Neural cell (in vitro differentiated cells): ENCODE measurements around the gene ZNF750. TPM values are rescaled to one million over a fixed set of nuclear protein-coding genes. Genes with fewer than 3 reads are reported as not detected.

Source experiments
- H2AFZ ChIP-seq: fragments of 200-600, 300-800 bp; sonication (generic), shearing (Covaris generic); 2 replicates; pipeline ENCODE4 v1.6.0; 2014; ENCODE audit warnings: low read depth, mild to moderate bottlenecking, antibody characterized with exemption, low read length, moderate library complexity
- H3F3A ChIP-seq: fragments of 200-600 bp; shearing (Covaris generic); 2 replicates; pipeline ENCODE4 v1.6.1; 2016; ENCODE audit warnings: mild to moderate bottlenecking, moderate library complexity, mixed read lengths, antibody characterized with exemption, low read length; ENCODE audit not compliant: insufficient read depth, poor library complexity, severe bottlenecking
- H3K27ac ChIP-seq: fragments of 200-600, 300-800 bp; sonication (generic), shearing (Covaris generic); 2 replicates; pipeline ENCODE4 v1.5.1; 2014; ENCODE audit warnings: mild to moderate bottlenecking, low read length, moderate library complexity
- H3K27me3 ChIP-seq: fragments of 300-800, 200-600 bp; sonication (generic), shearing (Covaris generic); 2 replicates; pipeline ENCODE4 v1.6.0; 2014; ENCODE audit warnings: mild to moderate bottlenecking, low read depth, low read length, moderate library complexity; ENCODE audit not compliant: insufficient read depth
- H3K36me3 ChIP-seq: fragments of 300-800, 200-600 bp; sonication (generic), shearing (Covaris generic); 2 replicates; pipeline ENCODE4 v1.5.1; 2014; ENCODE audit warnings: mild to moderate bottlenecking, antibody characterized with exemption, low read length, moderate library complexity; ENCODE audit not compliant: insufficient read depth
- H3K4me2 ChIP-seq: fragments of 300-800, 200-600 bp; sonication (generic), shearing (Covaris generic); 2 replicates; pipeline ENCODE4 v1.6.0; 2014; ENCODE audit warnings: mild to moderate bottlenecking, low read length
- H3K4me3 ChIP-seq: fragments of 300-800, 200-600 bp; sonication (generic), shearing (Covaris generic); 2 replicates; pipeline ENCODE4 v1.5.1; 2014; ENCODE audit warnings: mild to moderate bottlenecking, low read length, moderate library complexity
- H3K79me2 ChIP-seq: fragments of 200-600 bp; shearing (Covaris generic); replicated peaks from 2 replicates; pipeline ENCODE4 v1.6.0; 2014; ENCODE audit warnings: mild to moderate bottlenecking, low read length, moderate library complexity; ENCODE audit not compliant: insufficient read depth
- H3K9ac ChIP-seq: fragments of 300-800, 200-600 bp; sonication (generic), shearing (Covaris generic); 2 replicates; pipeline ENCODE4 v1.6.1; 2016; ENCODE audit warnings: mild to moderate bottlenecking, low read length, mixed read lengths
- H3K9me2 ChIP-seq: fragments of 200-600 bp; shearing (Covaris generic); 2 replicates; pipeline ENCODE4 v1.6.1; 2016; ENCODE audit warnings: mild to moderate bottlenecking, low read length, mixed read lengths; ENCODE audit not compliant: insufficient read depth
- H3K9me3 ChIP-seq: fragments of 200-600, 300-800 bp; sonication (generic), shearing (Covaris generic); 2 replicates; pipeline ENCODE4 v1.6.1; 2016; ENCODE audit warnings: mild to moderate bottlenecking, mixed run types, low read length, moderate library complexity, mixed read lengths
- H4K20me1 ChIP-seq: fragments of 200-600 bp; shearing (Covaris generic); 2 replicates; pipeline ENCODE4 v1.6.1; 2016; ENCODE audit warnings: mild to moderate bottlenecking, mixed run types; ENCODE audit not compliant: insufficient read depth
- EP300 ChIP-seq: fragments of 450-650 bp; conservative IDR thresholded peaks from 2 replicates; pipeline ENCODE4 v1.6.1; 2014; ENCODE audit warnings: antibody characterized with exemption, mild to moderate bottlenecking, moderate library complexity; ENCODE audit not compliant: poor library complexity, severe bottlenecking
- EZH2 ChIP-seq: fragments of 200-600, 300-800 bp; shearing (Covaris generic), sonication (generic); IDR thresholded peaks from 2 replicates; pipeline ENCODE4 v1.6.1; 2014; ENCODE audit warnings: antibody characterized with exemption, low read length, borderline replicate concordance, mild to moderate bottlenecking; ENCODE audit not compliant: insufficient read depth, poor library complexity, severe bottlenecking
- MXI1 ChIP-seq: fragments of 450-650 bp; conservative IDR thresholded peaks from 2 replicates; pipeline ENCODE4 v1.6.1; 2014; ENCODE audit warnings: antibody characterized with exemption, mild to moderate bottlenecking; ENCODE audit not compliant: poor library complexity, severe bottlenecking
- POLR2AphosphoS5 ChIP-seq: IDR thresholded peaks from 2 replicates; pipeline ENCODE4 v1.6.1; 2012
- RAD21 ChIP-seq: fragments of 450-650 bp; conservative IDR thresholded peaks from 2 replicates; pipeline ENCODE4 v1.6.1; 2014; ENCODE audit warnings: antibody characterized with exemption, mild to moderate bottlenecking, moderate library complexity
- SMC3 ChIP-seq: fragments of 450-650 bp; conservative IDR thresholded peaks from 2 replicates; pipeline ENCODE4 v1.6.1; 2014; ENCODE audit warnings: antibody characterized with exemption, mild to moderate bottlenecking, moderate library complexity; ENCODE audit not compliant: poor library complexity
- TAF1 ChIP-seq: IDR thresholded peaks from 2 replicates; pipeline ENCODE4 v1.6.1; 2012; ENCODE audit warnings: low read depth
- polyA plus RNA-seq: library from polyadenylated mRNA; depleted of rRNA; stranded (reverse); fragments of >200 nt; gene quantifications from 2 replicates; pipeline ENCODE4 v1.2.3, GENCODE V29; 2014
- TF ChIP-seq, protein P1 (sequence below): fragments of 450-650 bp; IDR thresholded peaks from 2 replicates; pipeline ENCODE4 v1.5.1; 2014; ENCODE audit warnings: antibody characterized with exemption, mild to moderate bottlenecking, moderate library complexity; ENCODE audit not compliant: poor library complexity, severe bottlenecking
- TF ChIP-seq, protein P2 (sequence below): IDR thresholded peaks from 2 replicates; pipeline ENCODE4 v1.6.1; 2012; ENCODE audit warnings: borderline replicate concordance

ZNF750 gene
- polyA plus RNA-seq, 1 donor from 2014 or later, result not detected

DNA sequence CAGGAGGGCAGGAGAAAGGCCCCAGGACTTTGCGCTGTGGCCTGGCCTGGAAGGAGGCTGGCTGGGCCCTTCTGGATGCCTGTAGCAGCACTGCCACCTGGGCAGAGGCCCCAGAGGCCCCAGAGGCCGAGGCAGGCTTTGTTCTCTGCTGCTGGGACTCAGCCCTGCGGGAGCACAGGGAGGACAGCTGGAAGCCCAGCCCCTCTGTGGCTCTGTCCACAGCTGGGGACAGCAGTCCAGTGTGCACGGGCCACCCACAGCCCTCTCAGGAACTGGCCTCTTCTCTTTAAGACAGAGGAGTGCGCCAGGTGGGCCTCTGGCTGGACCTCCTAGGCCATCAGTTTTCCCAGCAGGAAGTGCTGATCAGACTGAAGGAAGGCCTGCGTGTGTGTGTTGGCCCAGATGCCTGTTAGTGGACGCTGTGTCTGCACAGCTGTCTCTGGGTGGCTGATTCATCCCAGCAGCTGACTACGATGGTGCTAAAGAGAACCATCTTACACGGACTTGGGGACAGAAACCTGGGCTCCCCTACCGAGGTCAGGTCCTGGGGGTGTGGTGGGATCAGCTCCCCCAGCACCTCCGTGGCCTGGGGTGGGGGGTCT is 26.9 kb upstream of the ZNF750 start:
- H3K9ac ChIP-seq, result peak overlapping the region; percentile 50
- peak overlapping the region; percentile 38 for H3K4me3 ChIP-seq
- H3K79me2 ChIP-seq, result no peaks in the 10 kb centered on the region
- H3K27me3 ChIP-seq, result no peaks in the 10 kb centered on the region
- peaks cover 6% of the 10 kb centered on the region for H3K36me3 ChIP-seq
- no peak overlapping the region for H2AFZ ChIP-seq
- H3K27ac ChIP-seq, result peak overlapping the region; percentile 56
- peaks cover 6% of the 10 kb centered on the region for H3F3A ChIP-seq
- H4K20me1 ChIP-seq, result no peaks in the 10 kb centered on the region
- H3K9me2 ChIP-seq, result no peaks in the 10 kb centered on the region
- no peak for TF ChIP-seq EP300
- no peak for TF ChIP-seq SMC3
- no peak for TF ChIP-seq TAF1
- no peak for TF ChIP-seq RAD21
- TF ChIP-seq, protein P1, sequence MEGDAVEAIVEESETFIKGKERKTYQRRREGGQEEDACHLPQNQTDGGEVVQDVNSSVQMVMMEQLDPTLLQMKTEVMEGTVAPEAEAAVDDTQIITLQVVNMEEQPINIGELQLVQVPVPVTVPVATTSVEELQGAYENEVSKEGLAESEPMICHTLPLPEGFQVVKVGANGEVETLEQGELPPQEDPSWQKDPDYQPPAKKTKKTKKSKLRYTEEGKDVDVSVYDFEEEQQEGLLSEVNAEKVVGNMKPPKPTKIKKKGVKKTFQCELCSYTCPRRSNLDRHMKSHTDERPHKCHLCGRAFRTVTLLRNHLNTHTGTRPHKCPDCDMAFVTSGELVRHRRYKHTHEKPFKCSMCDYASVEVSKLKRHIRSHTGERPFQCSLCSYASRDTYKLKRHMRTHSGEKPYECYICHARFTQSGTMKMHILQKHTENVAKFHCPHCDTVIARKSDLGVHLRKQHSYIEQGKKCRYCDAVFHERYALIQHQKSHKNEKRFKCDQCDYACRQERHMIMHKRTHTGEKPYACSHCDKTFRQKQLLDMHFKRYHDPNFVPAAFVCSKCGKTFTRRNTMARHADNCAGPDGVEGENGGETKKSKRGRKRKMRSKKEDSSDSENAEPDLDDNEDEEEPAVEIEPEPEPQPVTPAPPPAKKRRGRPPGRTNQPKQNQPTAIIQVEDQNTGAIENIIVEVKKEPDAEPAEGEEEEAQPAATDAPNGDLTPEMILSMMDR, result no peak
- no peak for TF ChIP-seq POLR2AphosphoS5
- TF ChIP-seq, protein P2, sequence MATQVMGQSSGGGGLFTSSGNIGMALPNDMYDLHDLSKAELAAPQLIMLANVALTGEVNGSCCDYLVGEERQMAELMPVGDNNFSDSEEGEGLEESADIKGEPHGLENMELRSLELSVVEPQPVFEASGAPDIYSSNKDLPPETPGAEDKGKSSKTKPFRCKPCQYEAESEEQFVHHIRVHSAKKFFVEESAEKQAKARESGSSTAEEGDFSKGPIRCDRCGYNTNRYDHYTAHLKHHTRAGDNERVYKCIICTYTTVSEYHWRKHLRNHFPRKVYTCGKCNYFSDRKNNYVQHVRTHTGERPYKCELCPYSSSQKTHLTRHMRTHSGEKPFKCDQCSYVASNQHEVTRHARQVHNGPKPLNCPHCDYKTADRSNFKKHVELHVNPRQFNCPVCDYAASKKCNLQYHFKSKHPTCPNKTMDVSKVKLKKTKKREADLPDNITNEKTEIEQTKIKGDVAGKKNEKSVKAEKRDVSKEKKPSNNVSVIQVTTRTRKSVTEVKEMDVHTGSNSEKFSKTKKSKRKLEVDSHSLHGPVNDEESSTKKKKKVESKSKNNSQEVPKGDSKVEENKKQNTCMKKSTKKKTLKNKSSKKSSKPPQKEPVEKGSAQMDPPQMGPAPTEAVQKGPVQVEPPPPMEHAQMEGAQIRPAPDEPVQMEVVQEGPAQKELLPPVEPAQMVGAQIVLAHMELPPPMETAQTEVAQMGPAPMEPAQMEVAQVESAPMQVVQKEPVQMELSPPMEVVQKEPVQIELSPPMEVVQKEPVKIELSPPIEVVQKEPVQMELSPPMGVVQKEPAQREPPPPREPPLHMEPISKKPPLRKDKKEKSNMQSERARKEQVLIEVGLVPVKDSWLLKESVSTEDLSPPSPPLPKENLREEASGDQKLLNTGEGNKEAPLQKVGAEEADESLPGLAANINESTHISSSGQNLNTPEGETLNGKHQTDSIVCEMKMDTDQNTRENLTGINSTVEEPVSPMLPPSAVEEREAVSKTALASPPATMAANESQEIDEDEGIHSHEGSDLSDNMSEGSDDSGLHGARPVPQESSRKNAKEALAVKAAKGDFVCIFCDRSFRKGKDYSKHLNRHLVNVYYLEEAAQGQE, result no peak
- TF ChIP-seq MXI1, result no peak
- TF ChIP-seq EZH2, result no peak
- H3K9me3 ChIP-seq, result no peaks in the 10 kb centered on the region
- H3K4me2 ChIP-seq, result peak overlapping the region; percentile 25

DNA sequence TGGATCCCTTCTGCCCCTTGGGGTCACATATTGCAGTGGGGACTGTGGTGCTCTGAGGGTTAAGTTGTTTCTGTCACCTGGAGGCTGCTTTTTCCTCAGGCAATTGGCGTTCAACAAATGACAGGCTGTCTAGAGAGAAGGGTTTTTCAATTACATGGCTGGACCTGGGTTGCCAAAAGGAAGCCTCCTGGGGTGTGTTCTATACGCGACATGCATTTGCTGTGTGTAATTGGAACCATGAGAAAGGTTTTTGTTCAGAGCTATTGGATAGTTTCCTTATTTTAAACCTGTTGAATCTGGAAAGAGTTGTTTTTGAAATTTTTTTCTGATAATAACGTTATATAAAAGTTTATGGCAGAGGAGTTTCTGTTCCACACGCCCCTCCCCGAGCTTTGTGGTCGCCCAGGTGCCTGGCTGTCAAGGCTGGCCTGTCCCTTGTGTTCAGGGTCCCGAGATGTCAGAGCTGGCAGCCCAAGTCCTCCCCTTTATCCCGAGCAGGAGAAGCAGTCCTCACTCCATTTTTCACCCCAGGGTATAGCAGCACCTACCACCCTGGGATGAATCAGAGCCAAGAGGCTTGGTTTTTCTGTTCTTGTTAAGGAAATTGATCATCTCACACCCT is 26.1 kb upstream of the ZNF750 start:
- TF ChIP-seq TAF1 (no peak), RAD21 (no peak), EP300 (peak; percentile 21)

More for the DNA sequence above, 26.1 kb upstream of the ZNF750 start:
- peak overlapping the region; percentile 50 for H3K9ac ChIP-seq
- peak overlapping the region; percentile 25 for H3K4me2 ChIP-seq
- H4K20me1 ChIP-seq, result no peaks in the 10 kb centered on the region
- H3K9me3 ChIP-seq, result no peaks in the 10 kb centered on the region
- peaks cover 6% of the 10 kb centered on the region for H3F3A ChIP-seq
- H3K27me3 ChIP-seq, result no peaks in the 10 kb centered on the region
- peak overlapping the region; percentile 38 for H3K4me3 ChIP-seq
- no peaks in the 10 kb centered on the region for H3K79me2 ChIP-seq
- H3K36me3 ChIP-seq, result peaks cover 6% of the 10 kb centered on the region
- no peaks in the 10 kb centered on the region for H3K9me2 ChIP-seq
- peak overlapping the region; percentile 56 for H3K27ac ChIP-seq
- H2AFZ ChIP-seq, result no peak overlapping the region
